Lower leg skin (tissue), 4 donors: ENCODE measurements around the gene CLMP. TPM values are rescaled to one million over a fixed set of nuclear protein-coding genes. Genes with fewer than 3 reads are reported as not detected.

Experiments used
- DNase-seq, 2 donors: peaks; one replicate each; pipeline ENCODE4 v3.0.0-alpha.2; 2019; ENCODE audit warnings: low spot score in 2 of 2
- H3K4me3 ChIP-seq: fragments of 200-600 bp; sonication (generic); 2 replicates; pipeline ENCODE4 v1.5.1; 2017; ENCODE audit warnings: mild to moderate bottlenecking, low read depth; ENCODE audit not compliant: poor library complexity, severe bottlenecking
- CTCF ChIP-seq, 3 donors: fragments of 450-650 bp; IDR thresholded peaks; one replicate each; pipeline ENCODE4 v1.5.1; 2016; ENCODE audit warnings: antibody characterized with exemption in 3 of 3, mild to moderate bottlenecking in 3 of 3, moderate library complexity in 2 of 3
- POLR2A ChIP-seq, 2 donors: fragments of 450-650 bp; IDR thresholded peaks; one replicate each; pipeline ENCODE4 v1.6.1; 2016 to 2017; ENCODE audit warnings: antibody characterized with exemption in 2 of 2, mild to moderate bottlenecking in 1 of 2, moderate library complexity in 1 of 2
- WGBS, 2 donors: methylation state at CpG; one replicate each; pipeline ENCODE4 v1.1.5; 2018; 5-methylcytosine and 5-hydroxymethylcytosine counted together
- intact Hi-C: fragments of 100-400 bp; cut with DNase I; formaldehyde crosslinking; loops from one replicate; pipeline ENCODE4 v1.15.0; 2023; ENCODE audit warnings: low total_unique reads
- total RNA-seq, 4 donors: library from RNA; depleted of rRNA; stranded (reverse); fragments of >200 nt; gene quantifications; one replicate each; pipeline ENCODE4 v1.1.0, GENCODE V29; 2016

Gene CLMP
- total RNA-seq, 4 donors from 2014 or later = 7.6 to 27.0 (median 17.7) TPM

GRCh38 chr11:123190518-123190917, 4.5 kb downstream of the CLMP start:
- TF ChIP-seq CTCF (IDR thresholded peaks at IDR 0.05) = no peak
- intact Hi-C loops = no loop called here
- 59 to 65% methylated on average over 3 of the region's 3 CpGs for WGBS, 2 donors
- no peak overlapping the region for H3K4me3 ChIP-seq
- DNase-seq = peak in 1 of 2 donors; percentile 8

GRCh38 chr11:123188508-123189165, 6.4 kb downstream of the CLMP start:
- intact Hi-C loops = no loop called here
- DNase-seq = peak in 1 of 2 donors; percentile 63
- H3K4me3 ChIP-seq = no peak overlapping the region
- WGBS, 2 donors = 36 to 39% methylated on average over 5 of the region's 5 CpGs
- TF ChIP-seq CTCF (IDR thresholded peaks at IDR 0.05) (no peak), POLR2A (IDR thresholded peaks at IDR 0.05) (no peak)

GRCh38 chr11:123187665-123188507, 7.2 kb downstream of the CLMP start:
- TF ChIP-seq POLR2A (IDR thresholded peaks at IDR 0.05) (no peak), CTCF (IDR thresholded peaks at IDR 0.05) (no peak)
- WGBS, 2 donors = 49 to 54% methylated on average over 17 of the region's 17 CpGs
- intact Hi-C loops = no loop called here
- no peak overlapping the region for H3K4me3 ChIP-seq
- peak in 1 of 2 donors; percentile 50 for DNase-seq

- WGBS, 2 donors = 86 to 90% methylated on average over 4 of the region's 4 CpGs
- intact Hi-C loops = no loop called here
Observed at GRCh38 chr11:123187248-123187647, 7.8 kb downstream of the CLMP start.

GRCh38 chr11:123186286-123186685, 8.8 kb downstream of the CLMP start:
- DNase-seq = no peak
- intact Hi-C loops = no loop called here
- whole genome bisulfite sequencing, 2 donors = 66 to 76% methylated on average over 8 of the region's 8 CpGs
- TF ChIP-seq POLR2A (IDR thresholded peaks at IDR 0.05) (no peak), CTCF (IDR thresholded peaks at IDR 0.05) (no peak)
- H3K4me3 ChIP-seq = no peak overlapping the region

More at GRCh38 chr11:123187248-123187647, 7.8 kb downstream of the CLMP start:
- no peak for TF ChIP-seq CTCF (IDR thresholded peaks at IDR 0.05)
- no peak for TF ChIP-seq POLR2A (IDR thresholded peaks at IDR 0.05)
- no peak for DNase-seq
- no peak overlapping the region for H3K4me3 ChIP-seq
